Dermis microvascular lymphatic vessel endothelial cell (primary cell): Measurements from ENCODE around the gene CKMT1A. TPM values are rescaled to one million over a fixed set of nuclear protein-coding genes. Genes with fewer than 3 reads are reported as not detected.

Experiments
- DNase-seq, 2 donors: peaks; one replicate each; pipeline versions ENCODE4 v3.0.0 to v3.0.0-alpha.2; 2010; ENCODE audit warnings: low read depth in 2 of 2
- total RNA-seq: library from RNA; depleted of rRNA; stranded (reverse); fragments of >200 nt; gene quantifications from 2 replicates; pipeline ENCODE4 v1.2.1, GENCODE V29; 2014

The CKMT1A gene
- total RNA-seq, 1 donor from 2014 or later = not detected

GRCh38 chr15:43748376-43748775, 54.7 kb downstream of the CKMT1A start:
- peak in 1 of 2 donors; percentile 15 for DNase-seq

Other genes with a start within 250 kb of the CKMT1A start
- 42.6 and 43.1 TPM in 2 replicates for gene TP53BP1, start 200.7 kb upstream of the CKMT1A start, total RNA-seq
- under 0.01 and 0.13 TPM in 2 replicates for gene MAP1A, start 176.3 kb upstream of the CKMT1A start, total RNA-seq
- 11.6 and 23.8 TPM in 2 replicates for gene PPIP5K1, start 103.7 kb upstream of the CKMT1A start, total RNA-seq
- gene CKMT1B, start 99.8 kb upstream of the CKMT1A start, total RNA-seq = not detected in 2 replicates
- gene STRC, start 75.1 kb upstream of the CKMT1A start, total RNA-seq = 0.13 TPM in 1 of 2 replicates, not detected in the other
- gene CATSPER2, start 45.0 kb upstream of the CKMT1A start, total RNA-seq = 0.13 and 0.63 TPM in 2 replicates
- 114 and 146 TPM in 2 replicates for gene PDIA3, start 52.6 kb downstream of the CKMT1A start, total RNA-seq
- gene ELL3, start 83.1 kb downstream of the CKMT1A start, total RNA-seq = 1.5 and 1.9 TPM in 2 replicates
- 228 and 384 TPM in 2 replicates for gene SERF2, start 98.5 kb downstream of the CKMT1A start, total RNA-seq
- gene SERINC4, start 106.4 kb downstream of the CKMT1A start, total RNA-seq = not detected in 2 replicates
- gene HYPK, start 106.7 kb downstream of the CKMT1A start, total RNA-seq = 3.2 and 4.7 TPM in 2 replicates
- 15.9 and 20.7 TPM in 2 replicates for gene MFAP1, start 130.8 kb downstream of the CKMT1A start, total RNA-seq
- gene WDR76, start 133.1 kb downstream of the CKMT1A start, total RNA-seq = 6.6 and 10.5 TPM in 2 replicates